Stimulated activated CD8-positive, alpha-beta memory T cell treated with anti-CD3 and anti-CD28 coated beads, Interleukin-12 subunit alpha, Interleukin-12 subunit beta, amount 100 ng/mL, for 24 hours (primary cell): ENCODE measurements around the gene APOL5.
"Not testable (repeated sequence)": the region's sequence is repeated elsewhere in the genome, so short reads cannot be mapped to it uniquely, and the experiment has no call there.

Source experiments
- DNase-seq: peaks from one replicate; pipeline ENCODE4 v3.0.0-alpha.2; 2020; ENCODE audit errors: extremely low read depth

APOL5 gene

GRCh38 chr22:35711336-35711735, 6.3 kb upstream of the APOL5 start:
- DNase-seq, result no peak

DNA sequence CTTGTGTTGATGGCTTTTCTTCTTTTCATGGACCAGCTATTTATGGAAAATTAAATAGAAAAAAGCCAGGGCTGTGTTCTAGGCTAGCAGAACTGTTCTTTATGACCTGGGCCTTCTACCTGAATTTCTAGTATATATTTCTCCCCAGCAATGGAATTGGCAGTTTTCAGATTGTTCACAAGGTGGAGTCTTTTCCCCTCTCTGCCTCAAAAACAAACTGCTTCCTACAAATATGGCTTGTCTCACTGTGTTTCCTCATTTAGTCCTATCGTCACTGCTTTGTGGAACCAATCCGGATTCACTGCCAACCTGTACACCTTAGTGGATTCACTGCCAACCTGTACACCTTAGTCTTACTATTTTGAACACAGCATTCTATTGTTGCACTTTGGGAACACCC, 5.0 kb upstream of the APOL5 start:
- DNase-seq, result no peak

GRCh38 chr22:35719212-35719875, 1.7 kb downstream of the APOL5 start:
- DNase-seq, result no peak

GRCh38 chr22:35721960-35722359, 4.3 kb downstream of the APOL5 start:
- no peak for DNase-seq

DNA sequence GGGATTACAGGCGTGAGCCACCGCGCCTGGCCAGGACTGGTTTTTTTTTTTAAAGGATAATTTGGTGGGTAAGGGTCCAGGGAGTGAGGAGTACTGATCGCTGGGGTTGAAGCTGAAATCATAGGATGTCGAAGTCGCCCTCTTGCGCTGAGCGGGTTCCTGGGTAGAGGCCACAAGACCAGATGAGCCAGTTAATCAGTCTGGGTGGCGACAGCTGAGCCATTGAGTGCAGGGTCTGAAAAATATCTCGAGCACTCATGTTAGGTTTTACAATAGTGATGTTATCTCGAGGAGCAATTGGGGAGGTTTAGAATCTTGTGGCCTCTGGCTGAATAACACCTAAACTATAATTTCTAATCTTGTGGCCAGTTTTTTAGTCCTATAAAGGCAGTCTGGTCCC, 7.8 kb downstream of the APOL5 start:
- no peak for DNase-seq

DNA sequence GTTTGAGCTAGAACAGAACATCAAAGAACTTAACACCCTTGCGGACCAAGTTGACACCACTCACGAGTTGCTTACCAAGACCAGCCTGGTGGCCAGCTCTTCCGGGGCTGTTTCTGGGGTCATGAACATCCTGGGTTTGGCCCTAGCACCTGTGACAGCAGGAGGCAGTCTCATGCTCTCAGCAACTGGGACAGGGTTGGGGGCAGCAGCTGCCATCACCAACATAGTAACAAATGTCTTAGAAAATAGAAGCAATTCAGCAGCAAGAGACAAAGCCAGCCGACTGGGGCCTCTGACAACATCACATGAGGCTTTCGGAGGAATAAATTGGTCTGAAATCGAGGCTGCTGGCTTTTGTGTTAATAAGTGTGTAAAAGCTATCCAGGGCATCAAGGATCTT, 8.7 kb downstream of the APOL5 start:
- no peak for DNase-seq

DNA sequence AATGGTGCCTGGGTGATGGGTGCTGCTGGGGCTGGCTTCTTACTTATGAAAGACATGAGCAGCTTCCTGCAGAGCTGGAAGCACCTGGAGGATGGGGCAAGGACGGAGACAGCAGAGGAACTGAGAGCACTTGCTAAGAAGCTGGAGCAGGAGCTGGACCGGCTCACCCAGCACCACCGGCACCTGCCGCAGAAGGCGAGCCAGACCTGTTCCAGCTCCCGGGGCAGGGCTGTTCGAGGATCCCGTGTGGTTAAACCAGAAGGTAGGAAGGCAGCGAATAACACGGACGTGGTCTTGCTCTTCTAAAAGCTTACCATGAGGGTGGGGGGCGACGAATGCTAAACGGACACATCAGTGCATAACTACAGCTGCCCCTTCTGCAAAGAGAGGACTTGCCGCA, 9.3 kb downstream of the APOL5 start:
- DNase-seq, result no peak

- DNase-seq, result no peak
These were observed 9.8 kb downstream of the APOL5 start for GRCh38 chr22:35727436-35727835.

DNA sequence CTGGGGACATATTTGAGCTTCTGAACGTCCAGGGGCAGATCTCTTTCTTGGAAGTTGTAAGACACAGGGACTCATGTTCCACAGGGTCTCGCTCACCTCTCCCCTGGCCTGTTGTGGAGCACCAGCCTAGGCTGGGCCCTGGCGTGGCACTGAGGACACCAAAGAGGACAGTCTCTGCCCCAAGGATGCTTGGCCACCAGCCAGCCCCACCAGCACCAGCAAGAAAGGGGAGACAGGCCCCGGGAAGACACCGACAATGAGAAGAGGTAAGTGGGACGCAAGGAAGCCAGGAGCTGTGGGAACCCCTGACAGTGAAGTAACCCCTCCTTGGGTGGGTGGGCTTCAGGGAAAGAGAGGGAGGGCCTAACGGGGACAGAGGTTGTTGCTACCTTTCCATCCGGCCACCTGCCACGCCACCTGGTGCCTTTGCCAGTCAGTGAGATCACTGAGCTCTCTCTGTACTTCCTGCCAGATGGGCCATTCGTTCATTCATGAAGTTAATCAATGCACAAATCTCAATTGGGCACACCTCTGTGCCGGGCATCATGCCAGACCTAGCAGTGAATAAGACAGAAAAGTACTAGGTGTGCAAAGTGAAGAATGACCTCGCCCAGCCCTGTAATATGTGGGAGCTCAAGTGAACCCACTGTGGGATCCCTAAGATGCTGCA, 11.1 kb downstream of the APOL5 start:
- DNase-seq, result no peak

DNA sequence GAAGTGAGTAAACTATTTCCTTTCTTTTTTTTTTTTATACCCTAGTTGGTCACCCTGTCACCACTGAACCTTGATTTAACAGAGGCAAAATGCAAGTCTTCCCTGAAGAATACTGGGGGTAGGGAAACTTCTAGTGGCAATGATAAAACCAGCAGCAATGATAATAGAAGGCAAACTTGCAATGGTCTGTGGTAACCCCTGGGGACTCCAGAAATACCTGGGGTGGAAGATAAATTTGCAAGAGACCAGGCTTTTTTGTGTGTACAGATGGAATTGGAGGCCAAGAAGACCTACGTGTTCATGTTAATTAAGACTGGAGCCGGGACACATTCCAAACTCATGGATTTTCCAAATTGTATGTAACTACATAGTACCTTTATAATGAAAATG, 11.6 kb downstream of the APOL5 start:
- DNase-seq, result no peak

GRCh38 chr22:35731321-35731720, 13.6 kb downstream of the APOL5 start:
- DNase-seq, result no peak

GRCh38 chr22:35732116-35732515, 14.4 kb downstream of the APOL5 start:
- no peak for DNase-seq

- DNase-seq, result no peak
These were observed 15.4 kb downstream of the APOL5 start for GRCh38 chr22:35733036-35733435.

GRCh38 chr22:35733791-35734516, 16.3 kb downstream of the APOL5 start:
- no peak for DNase-seq

GRCh38 chr22:35734517-35734827, 16.8 kb downstream of the APOL5 start:
- DNase-seq, result no peak

DNA sequence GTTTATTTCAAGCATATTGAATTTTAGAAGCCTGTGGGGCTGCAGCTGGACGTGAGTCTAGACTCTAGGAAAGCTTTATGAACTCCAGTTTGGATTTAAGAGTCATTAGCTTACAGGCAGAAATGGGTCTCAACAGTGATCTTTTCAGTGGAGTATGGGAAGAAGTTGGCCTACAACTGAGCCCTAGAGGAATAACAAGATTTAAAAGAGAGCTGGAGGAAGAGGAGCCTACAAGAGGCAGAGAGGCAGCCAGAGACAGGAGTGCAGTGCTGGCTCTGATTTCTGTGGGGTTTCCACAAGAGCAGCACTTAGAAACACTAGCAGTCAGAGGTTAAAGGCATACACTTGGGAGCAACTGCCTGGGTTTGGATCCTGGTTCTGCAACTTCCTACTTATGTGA, 17.9 kb downstream of the APOL5 start:
- DNase-seq, result no peak

DNA sequence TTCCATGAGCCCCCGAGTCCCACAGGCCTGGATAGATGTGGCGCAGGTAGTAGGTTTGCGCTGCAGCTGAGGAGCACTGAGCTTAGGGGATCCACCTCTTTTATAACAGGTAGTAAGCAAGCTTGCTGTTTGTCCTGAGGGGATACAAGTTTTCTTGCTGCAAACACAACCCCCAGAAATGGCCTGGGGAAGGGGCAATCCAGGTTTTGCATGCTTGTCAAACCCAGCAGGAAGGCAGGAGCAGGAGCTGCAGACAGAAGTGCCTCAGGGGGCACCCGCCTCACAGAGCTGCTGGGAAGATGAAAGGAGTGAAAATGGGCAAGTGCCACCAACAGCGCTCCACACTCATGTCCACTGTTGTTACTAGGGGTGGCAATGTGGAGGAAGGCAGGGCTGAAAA, 18.5 kb downstream of the APOL5 start:
- no peak for DNase-seq

GRCh38 chr22:35736701-35737100, 19.0 kb downstream of the APOL5 start:
- DNase-seq, result no peak

- DNase-seq, result not testable (repeated sequence)
These were observed 20.2 kb downstream of the APOL5 start for GRCh38 chr22:35737886-35738285.

DNA sequence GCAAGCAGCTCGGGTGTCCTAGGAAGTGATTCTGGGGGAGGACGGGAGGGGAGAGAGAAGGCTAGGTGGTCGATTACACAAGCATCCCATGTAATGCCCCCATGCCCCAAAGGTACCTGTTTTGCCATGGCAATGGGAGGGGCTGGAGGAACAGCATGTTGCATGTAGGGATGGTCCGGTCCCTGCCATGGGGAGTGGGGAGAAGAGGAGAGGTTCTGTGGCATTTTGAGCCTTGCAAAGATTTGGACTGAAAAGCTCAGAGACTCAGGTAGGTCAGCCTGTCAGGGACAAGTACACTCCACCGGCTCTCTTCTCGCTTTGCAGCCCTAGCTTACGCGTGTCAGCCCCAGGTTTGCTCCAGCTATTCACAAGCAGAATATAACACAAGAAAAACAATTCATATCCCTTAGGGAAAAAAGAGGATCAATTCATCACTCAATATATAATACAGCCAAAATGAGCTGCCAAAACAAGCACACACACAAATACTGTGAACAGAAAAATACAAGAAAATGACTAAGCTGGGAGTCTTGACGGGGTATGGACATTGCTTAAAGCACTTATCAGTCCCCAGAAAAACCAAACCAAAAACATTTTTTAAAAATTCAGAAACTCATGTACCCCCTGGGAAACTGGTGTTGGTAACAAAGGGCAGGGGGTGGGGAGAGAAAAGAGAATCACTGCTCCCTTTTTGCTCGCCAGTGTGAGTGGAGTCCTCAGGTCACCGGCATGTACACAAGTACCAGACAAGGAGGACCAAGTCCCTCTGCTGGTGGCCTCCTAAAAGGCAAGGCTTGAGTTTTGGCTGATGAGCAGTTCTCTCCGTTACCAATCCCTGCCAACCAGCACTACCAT, 21.6 kb downstream of the APOL5 start:
- no peak for DNase-seq

DNA sequence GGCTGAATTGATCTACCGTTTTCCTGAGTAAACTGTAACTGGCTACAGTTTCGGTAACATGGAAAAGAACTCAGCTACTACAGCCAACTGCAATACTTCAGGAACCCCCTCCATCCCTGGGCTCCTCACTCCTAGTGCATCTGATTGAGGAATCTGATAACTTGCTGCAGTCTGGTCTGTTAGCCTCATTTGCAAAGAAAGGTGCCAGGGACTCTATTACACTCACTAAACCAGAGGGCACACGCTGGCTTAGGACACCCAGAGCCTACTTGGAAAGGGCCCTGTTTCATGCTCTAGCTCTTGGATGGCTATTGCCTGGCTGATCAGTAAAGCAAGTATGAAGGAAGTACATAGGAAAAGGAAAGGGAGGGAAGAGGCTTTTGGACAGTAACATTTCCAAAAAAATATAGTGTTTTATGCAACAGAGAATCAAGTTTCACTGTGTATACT, 22.3 kb downstream of the APOL5 start:
- no peak for DNase-seq

GRCh38 chr22:35740616-35741015, 22.9 kb downstream of the APOL5 start:
- no peak for DNase-seq
